MCF 10A (cell line): ENCODE results near the gene CEP131. TPM values are rescaled to one million over a fixed set of nuclear protein-coding genes. Genes with fewer than 3 reads are reported as not detected.

ENCODE experiments used
- BruUV-seq: library from RNA; stranded (reverse); fragments of 400-500 nt; replicated peaks from 2 replicates; lab custom pipeline; 2021; lab: Mats Ljungman, UMichigan
- CTCF ChIA-PET: fragments of 300-600 bp; sonication (Branson Sonifier 250); formaldehyde crosslinking; extraction: SDS; loops from one replicate; lab custom pipeline; 2021; ENCODE audit warnings: antibody characterized with exemption, inconsistent platforms; lab: Yijun Ruan, JAX
- POLR2A ChIA-PET: fragments of 300-600, 350-650 bp; sonication (Branson Sonifier 250); formaldehyde crosslinking; extraction: SDS; loops from one replicate; lab custom pipeline; 2020; ENCODE audit warnings: antibody characterized with exemption, inconsistent platforms; lab: Yijun Ruan, JAX
- DNase-seq: peaks from one replicate; pipeline ENCODE4 v3.0.0-alpha.2; 2018; ENCODE audit not compliant: unreplicated experiment
- H3K27ac Mint-ChIP-seq: one replicate; pipeline ENCODE4 v1.8.0; 2022; ENCODE audit warnings: mild to moderate bottlenecking, low read depth, mixed read lengths; ENCODE audit not compliant: unreplicated experiment
- H3K27me3 Mint-ChIP-seq: one replicate; pipeline ENCODE4 v1.8.0; 2022; ENCODE audit warnings: mixed read lengths; ENCODE audit not compliant: insufficient read depth, unreplicated experiment
- H3K36me3 Mint-ChIP-seq: one replicate; pipeline ENCODE4 v1.8.0; 2022; ENCODE audit warnings: mild to moderate bottlenecking, moderate library complexity, mixed read lengths; ENCODE audit not compliant: insufficient read depth, unreplicated experiment
- H3K4me1 Mint-ChIP-seq: one replicate; pipeline ENCODE4 v1.8.0; 2022; ENCODE audit warnings: mixed read lengths; ENCODE audit not compliant: insufficient read depth, unreplicated experiment
- H3K4me3 Mint-ChIP-seq: one replicate; pipeline ENCODE4 v1.8.0; 2022; ENCODE audit warnings: mild to moderate bottlenecking, moderate library complexity, mixed read lengths; ENCODE audit not compliant: unreplicated experiment
- H3K9me3 Mint-ChIP-seq: one replicate; pipeline ENCODE4 v1.8.0; 2022; ENCODE audit warnings: mixed read lengths; ENCODE audit not compliant: unreplicated experiment
- CTCF ChIP-seq: fragments of 200-600 bp; IDR thresholded peaks from one replicate; pipeline ENCODE4 v1.8.0; 2022; ENCODE audit warnings: antibody characterized with exemption, mild to moderate bottlenecking; ENCODE audit not compliant: unreplicated experiment
- intact Hi-C: fragments of 100-400 bp; cut with micrococcal nuclease; formaldehyde crosslinking; loops from 2 replicates; pipeline ENCODE4 v1.14.1; 2022
- total RNA-seq: library from RNA; stranded (reverse); gene quantifications from 2 replicates; pipeline ENCODE4 v1.2.3, GENCODE V29; 2022

The CEP131 gene
- total RNA-seq, 1 experiment from 2014 or later = 9.5 TPM

- BruUV-seq = no TSS peak
- H3K9me3 Mint-ChIP-seq = no peaks in the 10 kb centered on the region
- POLR2A ChIA-PET = no interaction called here
- no peaks in the 10 kb centered on the region for H3K4me1 Mint-ChIP-seq
- DNase-seq = no peak
- H3K27me3 Mint-ChIP-seq = no peaks in the 10 kb centered on the region
- intact Hi-C loops = no loop called here
- CTCF ChIA-PET = interaction anchor here (0.7 kb wide), 1 partner anchor 39 kb away, joined by 4 read pairs; no protein-coding TSS in a partner anchor
- TF ChIP-seq CTCF = no peak
- H3K36me3 Mint-ChIP-seq = peaks cover 7% of the 10 kb centered on the region
- no peak overlapping the region for H3K4me3 Mint-ChIP-seq
- no peak overlapping the region for H3K27ac Mint-ChIP-seq
Observed at GRCh38 chr17:81197409-81197795, 25.4 kb downstream of the CEP131 start.

- Mint-ChIP-seq H3K36me3 (peaks cover 7% of the 10 kb centered on the region), H3K4me3 (no peak overlapping the region), H3K27ac (no peak overlapping the region), H3K27me3 (no peaks in the 10 kb centered on the region), H3K9me3 (no peaks in the 10 kb centered on the region), H3K4me1 (no peaks in the 10 kb centered on the region)
- CTCF ChIA-PET = no interaction called here
- BruUV-seq = no TSS peak
- no peak for DNase-seq
- intact Hi-C loops = no loop called here
- TF ChIP-seq CTCF = no peak
- POLR2A ChIA-PET = no interaction called here
Observed at GRCh38 chr17:81196505-81197408, 26.0 kb downstream of the CEP131 start.

- Mint-ChIP-seq H3K4me1 (no peaks in the 10 kb centered on the region), H3K27me3 (no peaks in the 10 kb centered on the region), H3K27ac (no peak overlapping the region), H3K4me3 (no peak overlapping the region), H3K36me3 (peaks cover 12% of the 10 kb centered on the region), H3K9me3 (no peaks in the 10 kb centered on the region)
- BruUV-seq = no TSS peak
- no peak for TF ChIP-seq CTCF
- CTCF ChIA-PET = no interaction called here
- DNase-seq = no peak
- intact Hi-C loops = no loop called here
- POLR2A ChIA-PET = no interaction called here
Observed at GRCh38 chr17:81195941-81196495, 26.7 kb downstream of the CEP131 start.

GRCh38 chr17:81194941-81195901, 27.5 kb downstream of the CEP131 start:
- H3K27me3 Mint-ChIP-seq = no peaks in the 10 kb centered on the region
- TF ChIP-seq CTCF = no peak
- no peak for DNase-seq
- no peaks in the 10 kb centered on the region for H3K4me1 Mint-ChIP-seq
- ChIA-PET POLR2A (no interaction called here), CTCF (no interaction called here)
- no TSS peak for BruUV-seq
- H3K36me3 Mint-ChIP-seq = peaks cover 12% of the 10 kb centered on the region
- intact Hi-C loops = no loop called here
- H3K27ac Mint-ChIP-seq = no peak overlapping the region
- H3K9me3 Mint-ChIP-seq = no peaks in the 10 kb centered on the region
- H3K4me3 Mint-ChIP-seq = no peak overlapping the region
